K562 (cell line): ENCODE data around the gene IMMP2L. TPM values are rescaled to one million over a fixed set of nuclear protein-coding genes. Genes with fewer than 3 reads are reported as not detected.

Experiments used
- ATAC-seq: fragments of 200-7000 bp; cut with Tn5 transposase; 3 replicates; pipeline ENCODE4 v1.9.1; 2020; ENCODE audit warnings: moderate library complexity
- BruUV-seq: library from RNA; stranded (reverse); fragments of 400-500 nt; replicated peaks from 2 replicates; lab custom pipeline; 2021; lab: Mats Ljungman, UMichigan
- CTCF ChIA-PET: fragments of 300-600 bp; formaldehyde crosslinking; extraction: SDS; loops from one replicate; lab custom pipeline; 2021; ENCODE audit warnings: low intra/inter-chr PET ratio; lab: Yijun Ruan, JAX
- POLR2A ChIA-PET: fragments of 300-600, 350-650 bp; sonication (Branson Sonifier 250); formaldehyde crosslinking; extraction: SDS; loops from one replicate; lab custom pipeline; 2021; ENCODE audit warnings: antibody characterized with exemption, inconsistent platforms; lab: Yijun Ruan, JAX
- DNase-seq, 4 experiments: peaks; one replicate each; pipeline versions ENCODE4 v3.0.0 to v3.0.0-alpha.2; 2011 to 2018; ENCODE audit warnings: low spot score in 3 of 4, mixed read lengths in 3 of 4; ENCODE audit errors: extremely low read depth in 1 of 4
- FAIRE-seq: peaks from 2 replicates; lab custom pipeline; 2011; peaks lifted over from hg19 to GRCh38; lab: Jason Lieb, UNC
- H2AFZ ChIP-seq: 2 replicates; pipeline ENCODE4 v1.6.0; 2011; ENCODE audit warnings: low read depth, low read length, control low read depth, inconsistent platforms
- H3K27ac ChIP-seq: fragments of 200-600 bp; 3 replicates; pipeline ENCODE4 v1.8.0; 2011; ENCODE audit warnings: low read depth, mild to moderate bottlenecking, control low read depth, inconsistent platforms, low read length, moderate library complexity, mixed read lengths; ENCODE audit errors: extremely low read depth
- H3K27me3 ChIP-seq, 2 experiments: fragments of 300-600 bp in 1 of 2; 2 replicates in 1 of 2; 3 replicates in 1 of 2; pipeline versions ENCODE4 v1.6.0 to v1.8.0; 2011; ENCODE audit warnings: inconsistent platforms in 2 of 2, low read length in 2 of 2, mild to moderate bottlenecking in 1 of 2, mixed read lengths in 1 of 2, moderate library complexity in 1 of 2; ENCODE audit not compliant: control insufficient read depth in 2 of 2, insufficient read depth in 2 of 2
- H3K36me3 ChIP-seq: fragments of 300-600 bp; 3 replicates; pipeline ENCODE4 v1.8.0; 2011; ENCODE audit warnings: mild to moderate bottlenecking, low read length, inconsistent platforms; ENCODE audit not compliant: control insufficient read depth, insufficient read depth
- H3K4me1 ChIP-seq, 2 experiments: fragments of 200-600 bp in 1 of 2; replicated peaks in 1 of 2; 2 replicates in 1 of 2; 3 replicates in 1 of 2; pipeline versions ENCODE4 v1.5.1 to v1.8.0; 2011; ENCODE audit warnings: inconsistent platforms in 2 of 2, low read length in 2 of 2, mild to moderate bottlenecking in 1 of 2, mixed read lengths in 1 of 2, moderate library complexity in 1 of 2; ENCODE audit not compliant: control insufficient read depth in 2 of 2, insufficient read depth in 2 of 2
- H3K4me2 ChIP-seq: 2 replicates; pipeline ENCODE4 v1.6.1; 2011; ENCODE audit warnings: low read length, control low read depth, inconsistent platforms, mixed read lengths; ENCODE audit not compliant: insufficient read depth
- H3K4me3 ChIP-seq: fragments of 200-600 bp; sonication (generic), shearing (Covaris generic); 2 replicates; pipeline ENCODE4 v1.5.1; 2016; ENCODE audit warnings: control low read depth, inconsistent platforms
- H3K79me2 ChIP-seq: fragments of 200-600 bp; 3 replicates; pipeline ENCODE4 v1.8.0; 2011; ENCODE audit warnings: low read length, inconsistent platforms; ENCODE audit not compliant: control insufficient read depth, insufficient read depth
- H3K9ac ChIP-seq, 2 experiments: 2 replicates each; pipeline versions ENCODE4 v1.6.0 to v1.6.1; 2011; ENCODE audit warnings: low read depth in 2 of 2, low read length in 2 of 2, control low read depth in 1 of 2, inconsistent platforms in 1 of 2, mild to moderate bottlenecking in 1 of 2, mixed read lengths in 1 of 2; ENCODE audit not compliant: insufficient read depth in 1 of 2
- H3K9me1 ChIP-seq: one replicate; pipeline ENCODE4 v1.6.0; 2011; ENCODE audit warnings: inconsistent platforms, mild to moderate bottlenecking, low read length, moderate library complexity; ENCODE audit not compliant: control insufficient read depth, insufficient read depth
- H3K9me3 ChIP-seq: replicated peaks from 2 replicates; pipeline ENCODE4 v1.5.1; 2011; ENCODE audit warnings: low read depth, low read length, inconsistent platforms; ENCODE audit not compliant: control insufficient read depth, insufficient read depth
- H4K20me1 ChIP-seq: replicated peaks from 2 replicates; pipeline ENCODE4 v1.6.1; 2011; ENCODE audit warnings: low read length, inconsistent platforms, mixed read lengths; ENCODE audit not compliant: control insufficient read depth, insufficient read depth
- ZBTB40 ChIP-seq, 2 experiments: fragments of 450-650 bp in 1 of 2; sonication (generic) in 1 of 2; formaldehyde crosslinking in 1 of 2; IDR thresholded peaks; 2 replicates each; pipeline versions ENCODE4 v1.7.1 to v1.9.0; 2016 to 2022; ENCODE audit warnings: inconsistent platforms in 1 of 2, mild to moderate bottlenecking in 1 of 2, missing genetic modification reagents in 1 of 2
- ZFP30 ChIP-seq: fragments of 250-450 bp; sonication (Bioruptor Pico); IDR thresholded peaks from 2 replicates; pipeline ENCODE4 v1.8.0; 2022; ENCODE audit warnings: moderate library complexity, mild to moderate bottlenecking, inconsistent platforms, borderline replicate concordance
- ZNF551 ChIP-seq: fragments of 250-450 bp; sonication (Bioruptor Pico); IDR thresholded peaks from 2 replicates; pipeline ENCODE4 v1.5.0; 2021; ENCODE audit warnings: mild to moderate bottlenecking, moderate library complexity
- WGBS: fragments of 100-300 bp; shearing (Covaris generic); methylation state at CpG from one replicate; pipeline ENCODE4 v1.1.6; 2016; ENCODE audit warnings: low coverage, mixed read lengths; ENCODE audit not compliant: insufficient coverage; ENCODE audit errors: missing lambda C conversion rate; 5-methylcytosine and 5-hydroxymethylcytosine counted together
- in situ Hi-C: fragments of 300-500 bp; cut with MboI; formaldehyde crosslinking; loops from 4 replicates; pipeline ENCODE4 v1.15.0; 2018; ENCODE audit warnings: inconsistent platforms, mixed read lengths
- intact Hi-C: fragments of 100-400 bp; cut with micrococcal nuclease; formaldehyde crosslinking; loops from 2 replicates; pipeline ENCODE4 v1.14.2; 2022
- polyA plus RNA-seq, 8 experiments: library from polyadenylated mRNA; depleted of rRNA in 4 of 8; stranded (reverse) in 5 of 8; unstranded in 3 of 8; fragments of >200 nt; fragmentation: Nextera tagmentation in 2 of 8; fragmentation: Illumina TruSeq in 1 of 8; extraction: Ambion mirVana in 2 of 8; extraction: Trizol in 1 of 8; gene quantifications; 2 replicates each; pipeline versions ENCODE4 v1.2.1 to v1.2.3, GENCODE V29; 2011 to 2014; ENCODE audit warnings: inconsistent platforms in 1 of 8, missing spikeins in 1 of 8
- total RNA-seq, 7 experiments: library from RNA; depleted of rRNA in 6 of 7; stranded (reverse); fragments of >200 nt in 6 of 7; fragmentation: Illumina TruSeq in 2 of 7; extraction: Trizol in 2 of 7; gene quantifications; 2 replicates each; pipeline versions ENCODE4 v1.2.1 to v1.2.3, GENCODE V29; 2011 to 2021; ENCODE audit warnings: low replicate concordance in 1 of 7

The IMMP2L gene
- total and polyA plus RNA-seq, 9 of the 15 experiments (the other 6 are each of a cell fraction or from before 2014, with no cell fraction given): 29.7 to 116 (median 53.0) TPM

DNA sequence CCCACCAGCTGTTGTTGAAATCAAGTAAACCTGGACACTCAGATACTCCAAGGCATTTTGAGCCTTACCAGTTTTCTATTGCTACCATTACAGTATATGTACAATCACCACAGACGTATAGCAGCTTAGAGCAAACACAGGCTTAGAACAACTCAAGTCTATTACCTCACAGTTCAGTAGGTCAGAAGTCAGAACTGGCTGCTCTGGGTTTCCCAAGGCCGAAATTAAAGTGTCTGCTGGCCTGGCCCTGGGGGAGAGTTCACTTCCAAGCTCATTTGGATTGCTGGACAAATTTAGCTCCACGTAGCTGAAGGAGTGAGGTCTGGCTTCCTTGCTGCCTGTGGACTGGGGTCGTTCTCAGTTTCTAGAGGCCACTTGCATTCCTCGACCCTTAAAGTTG lies 731.5 kb downstream of the IMMP2L start:
- Histone ChIP-seq H3K4me1 (no peaks in the 10 kb centered on the region), H3K27me3 (no peaks in the 10 kb centered on the region), H3K4me2 (no peak overlapping the region), H2AFZ (no peak overlapping the region), H3K27ac (no peak overlapping the region), H3K36me3 (no peaks in the 10 kb centered on the region), H3K79me2 (no peaks in the 10 kb centered on the region), H4K20me1 (no peaks in the 10 kb centered on the region), H3K4me3 (no peak overlapping the region), H3K9ac (no peak overlapping the region), H3K9me3 (no peaks in the 10 kb centered on the region), H3K9me1 (no peaks in the 10 kb centered on the region)
- intact Hi-C loops: no loop called here
- TF ChIP-seq ZNF551 (CRISPR knock-in tag): no peak
- BruUV-seq: no TSS peak
- ChIA-PET CTCF (no interaction called here), POLR2A (interaction anchor here (0.6 kb wide), 1 partner anchor 182 kb away, joined by 8 read pairs; no protein-coding TSS in a partner anchor)
- 27% methylated on average over 5 of the region's 5 CpGs for WGBS
- in situ Hi-C loops: no loop called here
- no peak for DNase-seq
- ATAC-seq: 0 out of 3 replicates have a peak, but pooled peaks have one; percentile 29
- FAIRE-seq: no peak

- Histone ChIP-seq H3K27me3 (no peaks in the 10 kb centered on the region), H3K79me2 (no peaks in the 10 kb centered on the region), H3K9me1 (no peaks in the 10 kb centered on the region), H4K20me1 (no peaks in the 10 kb centered on the region), H3K4me1 (no peaks in the 10 kb centered on the region), H3K4me3 (no peak overlapping the region)
- CTCF ChIA-PET: no interaction called here
- ATAC-seq: no peak
- peak; percentile 27; the same call in 1 of the 2 replicates for TF ChIP-seq ZBTB40 (IDR thresholded peaks at IDR 0.05)
- no peak for TF ChIP-seq ZBTB40 (CRISPR knock-in tag; IDR thresholded peaks at IDR 0.05)
- TF ChIP-seq ZFP30: no peak
- TF ChIP-seq, all 486 proteins: peak for 1
- H3K9ac ChIP-seq: no peak overlapping the region
- in situ Hi-C loops: no loop called here
- POLR2A ChIA-PET: no interaction called here
- no peaks in the 10 kb centered on the region for H3K9me3 ChIP-seq
- no peak overlapping the region for H3K4me2 ChIP-seq
- FAIRE-seq (no peak), DNase-seq (no peak)
- no peak overlapping the region for H3K27ac ChIP-seq
- 13% methylated on average over 2 of the region's 2 CpGs for WGBS
- H3K36me3 ChIP-seq: no peaks in the 10 kb centered on the region
- no peak overlapping the region for H2AFZ ChIP-seq
- intact Hi-C loops: no loop called here
- no TSS peak for BruUV-seq
Measured at GRCh38 chr7:110827936-110828335, 734.4 kb downstream of the IMMP2L start.
